Gastrocnemius medialis (tissue), 4 donors: ENCODE data around the gene ADPRHL1. TPM values are rescaled to one million over a fixed set of nuclear protein-coding genes. Genes with fewer than 3 reads are reported as not detected.
A peak's percentile ranks its signal among the peaks of the same experiment; 100 is the strongest.

ENCODE experiments used
- ATAC-seq, 2 donors: fragments of 150-250 bp; one replicate each; pipeline ENCODE4 v1.9.1; 2016
- DNase-seq, 2 donors: peaks; one replicate each; pipeline ENCODE4 v3.0.0-alpha.2; 2019
- H3K27ac ChIP-seq, 4 donors: fragments of 200-600 bp; sonication (generic); 1 replicate in 1 of 4; 2 replicates in 3 of 4; pipeline ENCODE4 v1.5.1; 2016 to 2018; ENCODE audit warnings: mild to moderate bottlenecking in 2 of 4, moderate library complexity in 1 of 4
- H3K27me3 ChIP-seq, 3 donors: fragments of 200-600 bp; sonication (generic) in 2 of 3; 1 replicate in 1 of 3; 2 replicates in 2 of 3; pipeline versions ENCODE4 v1.5.1 to v1.6.0; 2016 to 2019; ENCODE audit warnings: mild to moderate bottlenecking in 1 of 3, moderate library complexity in 1 of 3
- H3K36me3 ChIP-seq, 2 donors: fragments of 200-600 bp; sonication (generic) in 1 of 2; one replicate each; pipeline ENCODE4 v1.5.1; 2017 to 2018
- H3K4me1 ChIP-seq, 2 donors: fragments of 200-600 bp; sonication (generic) in 1 of 2; one replicate each; pipeline ENCODE4 v1.5.1; 2016 to 2017; ENCODE audit warnings: mild to moderate bottlenecking in 2 of 2
- H3K4me3 ChIP-seq, 4 donors: fragments of 200-600 bp; sonication (generic) in 3 of 4; 1 replicate in 1 of 4; 2 replicates in 3 of 4; pipeline ENCODE4 v1.5.1; 2016 to 2019; ENCODE audit warnings: mild to moderate bottlenecking in 2 of 4
- H3K9me3 ChIP-seq, 3 donors: fragments of 200-600 bp; sonication (generic) in 2 of 3; 1 replicate in 1 of 3; 2 replicates in 2 of 3; pipeline ENCODE4 v1.5.1; 2016 to 2019
- CTCF ChIP-seq, 5 experiments: fragments of 450-650 bp in 3 of 5; fragments of 200-600 bp in 2 of 5; sonication (generic) in 2 of 5; IDR thresholded peaks in 4 of 5; conservative IDR thresholded peaks in 1 of 5; 1 replicate in 4 of 5; 2 replicates in 1 of 5; pipeline ENCODE4 v1.5.1; 2016 to 2019; ENCODE audit warnings: antibody characterized with exemption in 5 of 5, mild to moderate bottlenecking in 3 of 5, moderate library complexity in 3 of 5
- POLR2A ChIP-seq, 2 donors: fragments of 450-650 bp; IDR thresholded peaks; one replicate each; pipeline ENCODE4 v1.6.1; 2017; ENCODE audit warnings: antibody characterized with exemption in 2 of 2, mild to moderate bottlenecking in 2 of 2, moderate library complexity in 2 of 2
- in situ Hi-C, 4 donors: fragments of 200-750 bp; cut with MboI; loops; one replicate each; pipeline versions ENCODE4 v1.15.0 to v1.8.0; 2017; ENCODE audit warnings: low sequenced_read_pairs in 4 of 4
- intact Hi-C: fragments of 100-400 bp; cut with DNase I; formaldehyde crosslinking; loops from one replicate; pipeline ENCODE4 v1.15.1; 2023; ENCODE audit warnings: low total_unique reads
- total RNA-seq, 4 donors: library from RNA; depleted of rRNA; stranded (reverse); fragments of >200 nt; gene quantifications; one replicate each; pipeline versions ENCODE4 v1.1.0 to v1.2.3, GENCODE V29; 2016

Gene ADPRHL1
- total RNA-seq, 4 donors from 2014 or later: 224 to 354 (median 295) TPM

DNA sequence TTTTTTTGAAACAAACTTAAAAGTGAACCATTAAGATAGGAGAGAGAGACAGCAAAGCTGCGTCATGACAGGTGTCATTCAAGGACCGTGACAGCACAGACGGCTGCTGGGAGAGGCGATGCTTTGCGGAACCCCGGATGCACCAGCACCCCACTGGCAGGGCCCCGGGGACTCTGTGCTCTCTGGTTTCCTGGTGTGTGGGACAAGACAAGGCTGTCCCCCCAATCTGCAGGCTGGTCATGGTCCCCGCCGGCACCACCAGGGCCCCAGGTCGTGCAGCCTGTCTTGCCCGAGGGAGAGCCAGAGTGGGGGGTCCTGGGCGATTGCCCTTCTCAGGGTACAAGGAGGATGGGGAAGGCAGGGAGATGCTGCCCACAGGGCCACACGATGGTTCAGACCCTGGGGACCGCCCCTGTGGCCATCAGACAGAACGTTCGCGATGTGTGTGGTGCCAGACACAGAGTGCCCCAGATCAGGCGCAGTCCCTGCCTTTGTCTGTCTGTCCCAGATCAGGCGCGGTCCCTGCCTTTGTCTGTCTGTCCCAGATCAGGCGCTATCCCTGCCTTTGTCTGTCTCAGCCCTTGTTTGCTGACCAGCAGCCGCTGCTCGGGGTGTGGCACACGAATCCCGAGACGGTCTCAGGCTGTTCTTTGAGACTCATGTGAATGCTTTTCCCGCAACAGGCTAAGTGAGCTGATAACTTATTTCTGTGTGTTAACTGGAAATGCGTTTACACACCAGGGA is 36.1 kb downstream of the ADPRHL1 start:
- ATAC-seq (no peak), DNase-seq (no peak)
- intact Hi-C loops: loop anchor here (10.0 kb wide), 1 partner anchor 408 kb away; no protein-coding TSS in a partner anchor
- peak overlapping the region; percentile 99 to 100 (median 100) for H3K27ac ChIP-seq
- peaks cover 0 to 12% of the 10 kb centered on the region in 2 donors for H3K36me3 ChIP-seq
- H3K4me1 ChIP-seq: peaks cover 11 to 12% of the 10 kb centered on the region in 2 donors
- no peaks in the 10 kb centered on the region for H3K9me3 ChIP-seq
- H3K4me3 ChIP-seq: no peak overlapping the region
- TF ChIP-seq POLR2A (IDR thresholded peaks at IDR 0.05): no peak
- TF ChIP-seq CTCF (IDR thresholded peaks at IDR 0.05 in 4 of 5, conservative IDR thresholded peaks at IDR 0.05 in 1 of 5): no peak
- in situ Hi-C loops: no loop called here
- H3K27me3 ChIP-seq: no peaks in the 10 kb centered on the region

GRCh38 chr13:113415825-113416224 is 37.5 kb downstream of the ADPRHL1 start:
- Histone ChIP-seq H3K27me3 (no peaks in the 10 kb centered on the region), H3K4me3 (no peak overlapping the region), H3K4me1 (peaks cover 17 to 18% of the 10 kb centered on the region in 2 donors), H3K36me3 (peaks cover 0 to 9% of the 10 kb centered on the region in 2 donors), H3K9me3 (no peaks in the 10 kb centered on the region), H3K27ac (peak overlapping the region; percentile 99 to 100 (median 100))
- DNase-seq: no peak
- intact Hi-C loops (loop anchor here (10.0 kb wide), 1 partner anchor 409 kb away; no protein-coding TSS in a partner anchor), in situ Hi-C loops (no loop called here)
- no peak for ATAC-seq
- TF ChIP-seq CTCF (IDR thresholded peaks at IDR 0.05 in 4 of 5, conservative IDR thresholded peaks at IDR 0.05 in 1 of 5): no peak
- TF ChIP-seq POLR2A (IDR thresholded peaks at IDR 0.05): no peak

DNA sequence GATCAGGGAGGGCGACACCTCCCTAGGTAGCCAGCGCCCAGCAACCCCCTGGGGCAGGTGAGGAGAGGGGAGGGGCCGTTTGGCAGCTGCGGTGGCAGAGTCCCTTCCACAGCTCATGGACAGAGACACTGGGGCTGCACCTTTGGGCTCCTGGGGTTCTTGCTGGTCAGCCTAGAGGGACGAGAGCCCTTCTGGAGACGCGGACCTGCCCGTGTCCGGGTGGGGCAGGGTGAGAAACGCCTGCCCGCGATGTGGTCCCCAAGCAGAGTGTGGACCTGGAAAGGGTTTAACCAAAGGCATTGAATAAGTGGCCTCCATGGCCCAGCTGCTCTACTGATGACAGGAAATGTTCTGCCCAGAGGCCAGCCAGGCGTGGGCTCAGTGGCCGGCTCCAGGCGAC is 38.3 kb downstream of the ADPRHL1 start:
- ATAC-seq: no peak
- Histone ChIP-seq H3K9me3 (no peaks in the 10 kb centered on the region), H3K4me3 (no peak overlapping the region), H3K27ac (peak overlapping the region; percentile 99 to 100 (median 100)), H3K36me3 (peaks cover 0 to 3% of the 10 kb centered on the region in 2 donors), H3K4me1 (peaks cover 17 to 18% of the 10 kb centered on the region in 2 donors), H3K27me3 (no peaks in the 10 kb centered on the region)
- no peak for TF ChIP-seq CTCF (IDR thresholded peaks at IDR 0.05 in 4 of 5, conservative IDR thresholded peaks at IDR 0.05 in 1 of 5)
- TF ChIP-seq POLR2A (IDR thresholded peaks at IDR 0.05): no peak
- in situ Hi-C loops: no loop called here
- intact Hi-C loops: loop anchor here (10.0 kb wide), 1 partner anchor 410 kb away; no protein-coding TSS in a partner anchor
- DNase-seq: no peak

DNA sequence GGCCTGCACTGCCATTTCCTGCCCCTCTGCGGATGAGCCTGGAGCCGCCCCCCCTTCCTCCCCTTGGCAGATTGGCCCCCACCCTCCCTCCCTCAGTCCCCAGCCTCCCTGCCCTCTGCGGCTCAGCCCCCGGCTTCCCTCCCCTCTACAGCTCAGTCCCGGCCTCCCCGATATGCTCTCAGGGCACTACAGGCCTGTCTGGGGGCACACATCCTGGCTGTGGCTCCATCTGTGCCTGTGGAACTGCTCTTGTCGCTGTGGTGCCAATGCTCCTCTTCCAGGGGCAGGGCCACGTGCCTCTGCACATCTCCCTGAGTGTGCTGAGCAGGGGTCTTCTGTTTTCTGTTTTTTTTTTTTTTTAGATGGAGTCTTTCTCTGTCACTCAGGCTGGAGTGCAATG is 39.0 kb downstream of the ADPRHL1 start:
- Histone ChIP-seq H3K4me3 (peak overlapping the region in 1 of 4 donors; percentile 68), H3K9me3 (no peaks in the 10 kb centered on the region), H3K4me1 (peaks cover 20 to 21% of the 10 kb centered on the region in 2 donors), H3K27me3 (no peaks in the 10 kb centered on the region), H3K36me3 (peaks cover 0 to 2% of the 10 kb centered on the region in 2 donors), H3K27ac (peak overlapping the region; percentile 99 to 100 (median 100))
- ATAC-seq (no peak), DNase-seq (no peak)
- intact Hi-C loops (loop anchor here (10.0 kb wide), 1 partner anchor 410 kb away; no protein-coding TSS in a partner anchor), in situ Hi-C loops (no loop called here)
- no peak for TF ChIP-seq POLR2A (IDR thresholded peaks at IDR 0.05)

DNA sequence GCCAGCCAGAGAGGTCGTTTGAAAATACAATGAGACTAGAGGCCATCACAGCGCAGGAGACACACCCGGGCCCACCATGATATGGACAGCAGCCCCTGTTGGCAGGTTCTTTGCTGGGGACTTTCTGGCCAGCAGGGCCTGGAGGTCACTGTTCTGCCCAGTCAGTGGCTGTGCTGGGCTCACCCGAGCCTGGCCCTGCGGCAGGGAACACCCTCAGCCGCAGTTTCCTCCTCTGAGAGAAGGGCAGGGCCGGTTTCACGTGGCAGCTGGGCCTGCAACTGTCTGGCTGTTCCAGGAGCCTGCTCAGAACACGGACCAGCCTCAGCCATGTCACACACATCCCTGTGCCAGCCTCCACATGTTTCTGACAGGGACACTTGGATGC is 39.4 kb downstream of the ADPRHL1 start:
- intact Hi-C loops (loop anchor here (10.0 kb wide), 1 partner anchor 411 kb away; no protein-coding TSS in a partner anchor), in situ Hi-C loops (no loop called here)
- peak; percentile 37 to 42 for ATAC-seq
- Histone ChIP-seq H3K4me1 (peaks cover 25% of the 10 kb centered on the region in 2 donors), H3K36me3 (peaks cover 0 to 6% of the 10 kb centered on the region in 2 donors), H3K27me3 (no peaks in the 10 kb centered on the region), H3K27ac (peak overlapping the region; percentile 99 to 100 (median 100)), H3K9me3 (no peaks in the 10 kb centered on the region), H3K4me3 (peak overlapping the region; percentile 56 to 68 (median 60))
- TF ChIP-seq POLR2A (IDR thresholded peaks at IDR 0.05): peak; percentile 78 to 87
- no peak for TF ChIP-seq CTCF (IDR thresholded peaks at IDR 0.05 in 4 of 5, conservative IDR thresholded peaks at IDR 0.05 in 1 of 5)
- DNase-seq: peak; percentile 94 to 95
